BE2C (cell line): ENCODE data around the gene MYL2.

Experiments used
- DNase-seq: peaks from one replicate; pipeline ENCODE4 v3.0.0-alpha.2; 2020
- H3K27me3 ChIP-seq: fragments of 250-450 bp; sonication (Bioruptor Pico); 2 replicates; pipeline ENCODE4 v1.5.1; 2020; ENCODE audit warnings: mild to moderate bottlenecking
- H3K36me3 ChIP-seq: fragments of 250-450 bp; sonication (Bioruptor Pico); 2 replicates; pipeline ENCODE4 v1.5.1; 2020; ENCODE audit warnings: mild to moderate bottlenecking
- H3K4me1 ChIP-seq: fragments of 250-450 bp; sonication (Bioruptor Pico); 2 replicates; pipeline ENCODE4 v1.5.1; 2020
- H3K4me3 ChIP-seq: 2 replicates; pipeline ENCODE4 v1.5.1; 2011; ENCODE audit warnings: low read depth, low read length
- H3K9me3 ChIP-seq: fragments of 250-450 bp; sonication (Bioruptor Pico); 2 replicates; pipeline ENCODE4 v1.5.1; 2020
- TF ChIP-seq, protein P1 (sequence below): IDR thresholded peaks from 2 replicates; pipeline ENCODE4 v1.5.1; 2012; ENCODE audit warnings: mild to moderate bottlenecking, low read depth, low read length

Gene MYL2

DNA sequence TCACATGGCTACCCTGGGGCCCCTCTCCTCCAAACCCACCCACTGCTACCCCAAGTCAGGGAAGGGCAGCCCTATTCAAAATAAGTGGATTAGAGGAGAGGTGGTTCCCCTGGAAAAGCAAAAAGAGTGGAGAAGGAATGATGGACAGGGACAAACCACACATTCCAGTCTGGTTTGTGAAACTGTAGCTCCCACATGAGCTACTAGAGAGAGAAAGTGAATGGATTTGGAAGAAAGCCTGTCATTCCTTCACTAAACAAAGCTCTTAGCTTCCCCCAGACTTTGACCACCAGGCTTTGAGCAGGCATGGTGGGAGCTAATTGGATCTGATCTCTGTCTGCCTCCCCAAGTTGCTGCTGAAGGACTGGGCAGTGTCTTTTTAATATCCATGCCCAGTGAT lies 45.6 kb downstream of the MYL2 start:
- no peak for DNase-seq
- no peaks in the 10 kb centered on the region; the same call in 1 of the 2 replicates for H3K9me3 ChIP-seq
- TF ChIP-seq, protein P1, sequence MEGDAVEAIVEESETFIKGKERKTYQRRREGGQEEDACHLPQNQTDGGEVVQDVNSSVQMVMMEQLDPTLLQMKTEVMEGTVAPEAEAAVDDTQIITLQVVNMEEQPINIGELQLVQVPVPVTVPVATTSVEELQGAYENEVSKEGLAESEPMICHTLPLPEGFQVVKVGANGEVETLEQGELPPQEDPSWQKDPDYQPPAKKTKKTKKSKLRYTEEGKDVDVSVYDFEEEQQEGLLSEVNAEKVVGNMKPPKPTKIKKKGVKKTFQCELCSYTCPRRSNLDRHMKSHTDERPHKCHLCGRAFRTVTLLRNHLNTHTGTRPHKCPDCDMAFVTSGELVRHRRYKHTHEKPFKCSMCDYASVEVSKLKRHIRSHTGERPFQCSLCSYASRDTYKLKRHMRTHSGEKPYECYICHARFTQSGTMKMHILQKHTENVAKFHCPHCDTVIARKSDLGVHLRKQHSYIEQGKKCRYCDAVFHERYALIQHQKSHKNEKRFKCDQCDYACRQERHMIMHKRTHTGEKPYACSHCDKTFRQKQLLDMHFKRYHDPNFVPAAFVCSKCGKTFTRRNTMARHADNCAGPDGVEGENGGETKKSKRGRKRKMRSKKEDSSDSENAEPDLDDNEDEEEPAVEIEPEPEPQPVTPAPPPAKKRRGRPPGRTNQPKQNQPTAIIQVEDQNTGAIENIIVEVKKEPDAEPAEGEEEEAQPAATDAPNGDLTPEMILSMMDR, result no peak

DNA sequence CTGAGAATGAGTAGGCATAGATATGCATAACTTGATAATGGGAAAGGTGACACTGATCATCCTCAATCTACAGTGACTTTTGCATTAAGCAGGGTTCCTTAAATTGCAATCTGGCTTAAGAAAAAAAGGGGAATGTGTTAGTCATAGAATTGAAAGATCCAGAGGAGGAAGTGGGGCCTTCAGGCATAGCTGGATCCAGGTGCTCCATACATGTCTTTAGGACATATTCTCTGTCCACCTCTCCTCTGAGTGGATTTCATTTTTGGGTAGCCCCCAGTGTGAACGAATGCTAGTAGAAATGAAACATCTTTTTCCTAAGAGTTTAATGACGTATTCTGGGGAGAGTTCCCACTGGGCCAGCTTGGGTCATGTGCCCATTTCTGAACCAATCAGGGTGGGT lies 46.0 kb downstream of the MYL2 start:
- no peaks in the 10 kb centered on the region for H3K27me3 ChIP-seq
- no peaks in the 10 kb centered on the region for H3K4me1 ChIP-seq
- no peaks in the 10 kb centered on the region; the same call in none of the 2 replicates for H3K9me3 ChIP-seq
- no peak overlapping the region for H3K4me3 ChIP-seq
- TF ChIP-seq, protein P1, result no peak
- no peak for DNase-seq
- no peaks in the 10 kb centered on the region for H3K36me3 ChIP-seq

More for the DNA sequence above, 45.6 kb downstream of the MYL2 start:
- Histone ChIP-seq H3K36me3 (no peaks in the 10 kb centered on the region), H3K4me1 (no peaks in the 10 kb centered on the region), H3K27me3 (no peaks in the 10 kb centered on the region), H3K4me3 (no peak overlapping the region)

DNA sequence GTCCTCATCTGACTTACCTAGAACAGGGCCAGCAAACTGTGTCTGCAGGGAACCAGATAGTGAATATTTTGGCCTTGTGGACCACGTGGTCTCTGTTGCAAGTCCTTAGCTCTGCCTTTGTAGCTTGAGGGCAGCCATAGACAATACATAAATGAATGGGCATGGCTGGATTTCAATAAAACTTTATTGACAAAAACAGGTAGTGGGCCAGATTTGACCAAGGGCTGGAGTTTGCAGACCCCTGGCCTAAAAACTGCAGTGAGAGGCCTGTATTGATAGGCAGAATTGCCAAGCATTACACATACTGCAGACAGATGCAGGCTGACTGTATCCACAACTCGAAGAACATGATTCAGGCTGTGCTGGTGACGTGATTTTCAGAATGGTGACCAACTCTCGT lies 48.3 kb downstream of the MYL2 start:
- no peaks in the 10 kb centered on the region; the same call in none of the 2 replicates for H3K9me3 ChIP-seq
- H3K36me3 ChIP-seq, result no peaks in the 10 kb centered on the region
- H3K4me1 ChIP-seq, result no peaks in the 10 kb centered on the region
- no peak overlapping the region for H3K4me3 ChIP-seq
- H3K27me3 ChIP-seq, result no peaks in the 10 kb centered on the region
- TF ChIP-seq, protein P1, result no peak
- no peak for DNase-seq

DNA sequence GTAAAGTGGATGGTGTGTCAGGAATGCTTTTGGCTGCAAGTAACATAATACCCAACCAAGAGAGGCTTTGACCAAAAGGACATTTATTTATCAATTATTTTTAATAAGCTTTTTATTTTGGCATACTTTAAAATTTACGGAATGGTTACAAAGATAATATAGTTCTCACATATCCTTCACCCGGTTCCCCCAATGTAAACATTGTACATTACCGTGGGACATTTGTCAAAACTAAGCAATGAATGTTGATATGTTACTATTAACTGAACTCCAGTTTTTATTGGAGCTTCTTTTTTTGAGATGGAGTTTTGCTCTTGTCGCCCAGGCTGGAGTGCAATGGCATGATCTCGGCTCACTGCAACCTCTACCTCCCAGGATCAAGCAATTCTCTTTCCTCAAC lies 50.6 kb downstream of the MYL2 start:
- H3K9me3 ChIP-seq, result no peaks in the 10 kb centered on the region; the same call in none of the 2 replicates
- TF ChIP-seq, protein P1, result no peak
- no peaks in the 10 kb centered on the region for H3K36me3 ChIP-seq
- no peaks in the 10 kb centered on the region for H3K4me1 ChIP-seq
- H3K4me3 ChIP-seq, result no peak overlapping the region
- no peaks in the 10 kb centered on the region for H3K27me3 ChIP-seq
- DNase-seq, result no peak

DNA sequence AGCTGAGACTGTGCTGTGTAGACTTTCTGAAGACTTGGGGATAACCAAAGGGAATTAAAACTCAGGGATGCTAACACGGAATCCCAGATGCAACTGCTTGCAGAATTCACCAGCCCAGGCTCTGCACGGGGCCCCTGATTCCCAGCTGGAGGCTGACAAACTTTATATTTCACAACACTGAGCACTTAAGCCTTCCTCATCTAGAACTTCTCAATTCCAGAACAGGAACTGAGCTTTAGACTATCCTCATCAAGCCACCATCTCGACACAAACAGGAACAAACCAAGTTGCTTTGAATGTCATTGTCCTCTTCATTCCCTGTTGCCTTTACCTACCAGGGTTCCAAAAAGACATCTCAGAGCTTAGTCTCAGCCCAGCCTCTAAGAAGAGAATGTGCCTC lies 51.4 kb downstream of the MYL2 start:
- H3K4me3 ChIP-seq, result no peak overlapping the region
- no peak for DNase-seq
- no peaks in the 10 kb centered on the region for H3K36me3 ChIP-seq
- H3K27me3 ChIP-seq, result no peaks in the 10 kb centered on the region
- TF ChIP-seq, protein P1, result no peak
- no peaks in the 10 kb centered on the region for H3K4me1 ChIP-seq
- no peaks in the 10 kb centered on the region; the same call in none of the 2 replicates for H3K9me3 ChIP-seq

DNA sequence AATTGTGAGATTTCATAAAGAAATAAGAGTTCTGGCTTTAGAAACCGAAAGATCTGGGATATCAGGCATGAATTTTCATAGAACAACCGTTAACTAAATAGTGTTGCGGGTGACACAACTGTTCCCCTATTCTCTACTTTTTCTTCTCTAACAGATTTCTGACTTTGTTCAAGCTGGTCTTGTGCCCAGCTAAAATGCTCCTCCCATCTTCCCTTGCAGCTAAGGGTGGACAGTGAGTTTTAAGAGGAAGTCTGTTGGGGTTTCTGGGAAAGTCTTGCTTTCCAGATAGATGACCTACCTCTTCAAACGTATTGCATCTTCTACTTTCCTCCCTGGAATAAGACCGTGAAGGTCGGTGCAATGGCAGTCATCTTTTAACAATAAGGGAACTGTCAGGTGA lies 54.9 kb downstream of the MYL2 start:
- Histone ChIP-seq H3K4me3 (no peak overlapping the region), H3K27me3 (no peaks in the 10 kb centered on the region), H3K36me3 (no peaks in the 10 kb centered on the region), H3K4me1 (no peaks in the 10 kb centered on the region), H3K9me3 (no peaks in the 10 kb centered on the region; the same call in 1 of the 2 replicates)
- DNase-seq, result no peak
- TF ChIP-seq, protein P1, result no peak
